NCI-H2196 treated with DMSO at 0.1 percent for 48 hours (cell line): ENCODE measurements around the gene CCDC169.
"Not testable (repeated sequence)": the region's sequence is repeated elsewhere in the genome, so short reads cannot be mapped to it uniquely, and the experiment has no call there.

Experiments
- DNase-seq: peaks from one replicate; lab custom pipeline; 2025; ENCODE audit not compliant: unreplicated experiment; lab: John Stamatoyannopoulos, UW

CCDC169 gene

DNA sequence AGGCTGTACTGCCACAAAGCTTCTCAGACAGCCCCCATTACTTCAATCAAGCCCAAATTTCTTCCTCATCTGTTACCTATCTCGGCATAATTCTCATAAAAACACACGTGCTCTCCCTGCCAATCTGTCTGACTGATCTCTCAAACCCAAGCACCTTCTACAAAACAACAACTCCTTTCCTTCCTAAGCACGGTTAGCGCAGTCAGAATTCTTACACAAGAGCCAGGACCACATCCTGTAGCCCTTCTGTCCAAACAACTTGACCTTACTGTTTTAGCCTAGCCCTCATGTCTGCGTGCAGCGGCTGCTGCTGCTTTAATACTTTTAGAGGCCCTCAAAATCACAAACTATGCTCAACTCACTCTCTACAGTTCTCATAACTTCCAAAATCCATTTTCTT is 22.2 kb upstream of the CCDC169 start:
- not testable (repeated sequence) for DNase-seq

DNA sequence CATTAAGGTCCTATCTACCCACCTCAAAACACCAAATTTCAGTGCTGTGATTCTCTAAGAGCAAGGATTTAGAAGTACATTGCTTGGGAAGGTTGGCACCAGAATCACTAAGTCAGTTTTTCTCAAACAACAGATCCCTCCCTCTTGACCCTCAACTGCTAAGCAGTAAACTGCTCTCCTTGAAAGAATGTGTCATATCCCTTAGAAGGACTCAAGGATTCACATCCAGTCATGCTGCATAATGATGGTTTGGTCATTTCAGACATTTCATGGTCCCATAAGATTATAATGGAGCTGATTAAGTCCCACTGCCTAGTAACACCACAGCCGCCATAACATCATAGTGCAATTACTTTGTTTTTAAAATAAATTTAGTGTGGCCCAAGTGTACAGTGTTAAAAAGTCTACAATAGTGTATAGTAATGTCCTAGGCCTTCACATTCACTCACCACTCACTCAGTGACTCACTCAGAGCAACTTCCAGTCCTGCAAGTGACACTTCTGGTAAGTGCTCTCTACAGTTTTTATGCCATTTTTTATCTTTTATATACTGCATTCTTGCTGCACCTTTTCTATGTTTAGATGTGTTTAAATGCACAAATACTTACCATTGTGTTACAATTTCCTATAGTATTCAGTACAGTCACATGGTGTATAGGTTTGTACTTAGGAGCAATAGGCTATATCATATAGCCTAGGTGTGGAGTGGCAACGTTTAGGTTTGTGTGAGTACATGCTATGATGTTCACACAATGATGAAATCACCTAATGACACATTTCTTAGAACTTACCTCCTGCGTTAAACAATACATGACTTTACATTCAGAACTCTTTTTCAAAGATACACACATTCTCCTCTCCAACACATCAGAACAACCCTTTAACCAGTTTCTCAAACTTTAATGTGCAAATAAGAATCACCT is 15.7 kb upstream of the CCDC169 start:
- no peak for DNase-seq

DNA sequence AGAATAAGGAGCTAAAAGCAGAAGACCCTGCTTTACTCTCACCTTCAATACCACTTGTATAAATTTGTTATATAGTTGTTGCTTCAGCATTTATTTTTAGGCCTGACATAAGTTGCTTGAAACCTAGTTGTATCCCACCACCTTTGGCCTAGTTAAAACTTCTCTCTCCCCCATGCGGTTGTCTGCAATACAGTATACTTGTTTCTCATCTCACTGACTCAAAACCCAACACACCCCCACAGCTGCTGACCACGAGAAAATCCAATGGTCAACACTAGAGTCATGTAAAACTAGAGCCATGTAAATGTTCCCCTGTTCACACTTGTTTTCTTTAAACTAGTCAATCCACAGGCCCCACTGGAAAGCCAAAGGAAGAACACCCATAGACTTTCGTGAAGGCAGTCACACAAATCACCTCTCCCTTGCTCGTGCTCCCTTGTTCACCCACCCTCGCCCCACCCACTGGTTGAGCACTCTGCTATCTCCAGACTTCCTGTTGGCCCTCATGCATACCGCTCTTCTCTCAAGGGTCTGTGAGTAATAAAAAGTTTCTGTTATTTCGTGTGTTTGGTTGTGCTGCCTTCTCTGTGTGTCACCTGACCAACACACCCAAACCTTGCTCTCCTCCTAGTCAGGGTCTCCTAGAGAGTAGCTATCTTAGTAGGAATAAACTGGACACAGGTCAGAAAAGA is 12.9 kb upstream of the CCDC169 start:
- DNase-seq = no peak

DNA sequence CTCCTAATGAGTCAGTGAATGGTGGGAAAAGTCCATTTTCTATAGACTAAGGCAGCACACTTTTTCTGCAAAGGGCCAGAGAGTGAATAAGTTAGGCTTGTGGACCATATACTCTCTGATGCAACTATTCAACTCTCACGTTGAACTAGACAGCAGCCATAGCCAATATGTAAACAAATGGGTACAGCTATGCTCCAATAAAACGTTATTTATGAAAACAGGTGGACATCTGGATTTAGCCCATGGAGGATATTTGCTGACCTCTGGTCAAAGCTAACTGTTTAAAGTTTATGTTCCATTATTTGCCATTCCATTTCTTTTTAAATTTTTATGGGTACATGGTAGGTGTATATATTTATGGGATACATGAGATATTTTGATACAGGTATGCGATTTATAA is 4.7 kb upstream of the CCDC169 start:
- no peak for DNase-seq

DNA sequence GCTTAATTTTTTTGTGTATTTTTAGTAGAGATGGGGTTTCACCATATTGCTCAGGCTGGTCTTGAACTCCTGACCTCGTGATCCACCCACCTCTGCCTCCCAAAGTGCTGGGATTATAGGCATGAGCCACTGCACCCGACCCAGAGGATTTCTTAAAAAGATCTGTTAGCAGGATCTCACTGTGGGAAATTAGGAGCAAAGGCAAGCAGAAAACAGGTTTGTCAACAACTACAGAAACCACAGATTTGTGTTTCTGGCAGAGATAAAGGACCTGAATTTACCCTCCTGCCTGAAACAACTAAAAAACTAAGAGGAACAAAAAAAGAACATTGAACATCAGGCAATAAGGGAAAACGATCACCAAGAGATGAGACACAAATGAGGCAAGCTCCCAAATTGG is 1.9 kb upstream of the CCDC169 start:
- not testable (repeated sequence) for DNase-seq

DNA sequence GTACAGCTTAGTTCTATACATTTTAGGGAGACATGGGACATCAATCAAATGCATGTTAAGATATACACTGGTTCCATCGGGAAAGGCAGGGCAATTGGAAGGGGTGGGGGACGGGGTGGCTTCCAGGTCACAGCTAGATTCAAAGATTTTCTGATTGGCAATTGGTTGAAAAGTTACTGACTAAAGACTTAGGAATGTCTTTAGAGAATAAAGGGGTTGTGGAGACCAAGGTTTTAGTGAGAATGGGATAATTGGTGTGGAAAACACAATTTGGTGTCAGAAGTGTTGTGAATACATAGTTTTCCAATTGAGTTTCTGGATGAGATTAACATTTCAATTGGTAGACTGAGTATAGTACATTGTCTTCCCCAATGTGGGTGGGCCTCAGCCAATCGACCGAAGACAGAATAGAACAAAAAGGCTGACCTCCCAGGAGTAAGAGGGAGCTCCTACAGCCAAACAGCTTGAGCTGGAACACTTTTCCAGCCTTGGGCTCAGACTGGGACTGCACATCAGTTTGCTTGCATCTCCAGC is 988 bp upstream of the CCDC169 start:
- DNase-seq = no peak

DNA sequence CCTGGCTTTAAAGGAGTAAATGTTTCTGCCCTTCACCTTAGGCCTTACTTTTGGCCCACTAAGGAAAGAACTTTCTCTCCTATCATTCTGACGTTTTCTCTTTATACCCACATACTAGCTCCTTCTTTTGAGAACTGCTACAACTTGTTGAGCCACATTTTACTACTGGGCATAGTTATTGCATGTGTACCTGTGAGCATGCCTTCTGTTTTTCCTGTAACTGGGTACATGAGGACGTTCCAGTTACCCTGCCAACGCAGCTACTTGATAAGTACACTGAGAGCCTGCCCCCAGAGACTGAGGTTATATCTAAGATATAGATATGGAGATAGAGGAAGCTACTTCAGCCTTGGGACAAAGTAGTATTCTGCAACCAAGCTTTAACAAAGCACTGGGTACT is 3.5 kb downstream of the CCDC169 start:
- DNase-seq = no peak

DNA sequence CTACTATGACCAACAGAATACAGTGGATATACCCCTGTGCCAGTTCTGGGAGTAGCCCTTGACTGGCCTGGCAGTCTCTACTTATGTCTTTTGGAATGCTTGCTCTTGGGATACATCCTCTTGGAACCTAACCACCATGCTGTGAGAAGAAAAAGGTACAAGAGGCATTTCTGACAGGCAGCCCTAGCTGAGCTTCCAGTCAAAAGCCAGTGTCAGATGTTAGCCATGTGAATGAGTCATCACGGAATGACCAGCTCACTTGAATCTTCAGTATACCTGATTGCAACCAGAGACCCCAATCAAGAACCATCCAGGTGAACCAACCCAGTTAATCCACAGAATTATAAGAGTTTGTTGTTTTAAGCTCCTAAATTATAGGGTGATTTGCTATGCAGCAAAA is 4.1 kb downstream of the CCDC169 start:
- DNase-seq = no peak

DNA sequence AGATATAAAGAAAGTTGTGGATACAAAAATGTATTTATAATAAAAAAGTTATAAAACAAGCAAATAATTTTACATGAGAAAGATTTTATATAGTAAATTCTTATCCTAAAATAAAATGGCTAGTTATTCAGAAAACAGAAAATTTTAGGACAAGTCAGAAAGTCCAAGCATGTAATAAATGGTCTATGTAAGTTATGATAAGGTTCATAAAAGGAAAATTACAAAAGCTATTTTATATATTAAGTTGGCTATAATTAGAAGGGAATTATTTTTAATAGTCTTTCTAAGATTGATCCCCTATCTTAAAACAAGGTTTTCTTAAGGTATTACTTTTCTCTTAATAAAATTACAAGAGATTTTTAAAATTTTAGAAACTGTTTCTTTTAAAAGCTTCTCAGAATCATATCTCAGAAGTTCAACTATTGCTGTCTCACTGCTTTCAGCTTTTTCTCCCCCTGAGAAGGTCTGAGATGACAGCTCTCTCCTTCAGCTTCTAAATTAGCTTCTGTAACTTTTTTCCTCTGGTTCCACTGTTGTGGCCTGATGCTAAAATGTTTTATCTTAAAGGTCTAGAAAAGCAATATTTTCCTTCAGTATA is 8.7 kb downstream of the CCDC169 start:
- no peak for DNase-seq

DNA sequence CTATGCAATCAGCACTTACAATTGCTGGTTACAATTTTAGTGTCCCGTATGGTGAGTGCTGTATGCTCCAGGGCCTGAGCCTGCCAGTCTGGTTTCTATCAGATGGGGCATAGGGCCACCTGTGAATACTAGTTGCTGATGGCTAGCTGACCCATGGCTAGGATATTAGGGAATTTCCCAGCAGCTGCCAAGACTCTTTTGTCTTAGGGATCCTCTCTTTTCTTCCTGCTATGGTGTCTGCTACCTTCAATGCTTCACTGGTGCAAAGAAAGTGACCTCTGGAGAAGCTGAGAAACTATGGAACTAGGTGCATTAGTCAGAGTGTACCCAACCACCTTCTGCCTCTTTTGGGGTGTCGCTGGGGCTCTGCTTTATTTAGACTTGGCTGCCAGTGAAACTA is 11.6 kb downstream of the CCDC169 start:
- DNase-seq = no peak

DNA sequence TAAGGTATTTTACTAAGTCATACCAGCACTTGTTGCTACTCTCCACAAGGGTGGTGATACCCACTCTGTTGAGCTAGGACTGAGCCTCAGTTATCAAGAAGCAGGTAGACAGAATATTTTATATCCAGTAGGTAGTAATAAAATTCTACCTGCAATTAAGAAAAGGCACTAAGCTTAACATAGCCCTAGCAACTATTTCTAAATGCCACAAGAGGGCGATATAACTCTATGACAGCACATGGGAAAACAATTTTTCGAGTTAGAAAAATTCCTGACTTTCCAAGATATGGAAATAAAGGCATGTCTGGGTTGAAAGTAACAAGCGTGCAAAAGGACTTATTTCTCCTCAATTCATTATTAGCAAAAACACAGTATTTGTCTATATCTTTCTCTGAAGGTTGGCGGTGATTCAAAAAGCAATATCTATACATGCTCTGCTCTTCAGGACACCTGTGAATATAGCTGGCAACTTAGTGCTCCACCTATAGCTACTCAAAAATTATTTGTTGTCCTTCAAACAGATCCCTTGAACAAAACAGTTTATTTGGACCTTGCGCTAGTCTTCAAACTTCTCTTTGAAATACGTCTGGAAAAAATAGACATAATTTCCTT is 14.7 kb downstream of the CCDC169 start:
- peak; percentile 13 for DNase-seq

DNA sequence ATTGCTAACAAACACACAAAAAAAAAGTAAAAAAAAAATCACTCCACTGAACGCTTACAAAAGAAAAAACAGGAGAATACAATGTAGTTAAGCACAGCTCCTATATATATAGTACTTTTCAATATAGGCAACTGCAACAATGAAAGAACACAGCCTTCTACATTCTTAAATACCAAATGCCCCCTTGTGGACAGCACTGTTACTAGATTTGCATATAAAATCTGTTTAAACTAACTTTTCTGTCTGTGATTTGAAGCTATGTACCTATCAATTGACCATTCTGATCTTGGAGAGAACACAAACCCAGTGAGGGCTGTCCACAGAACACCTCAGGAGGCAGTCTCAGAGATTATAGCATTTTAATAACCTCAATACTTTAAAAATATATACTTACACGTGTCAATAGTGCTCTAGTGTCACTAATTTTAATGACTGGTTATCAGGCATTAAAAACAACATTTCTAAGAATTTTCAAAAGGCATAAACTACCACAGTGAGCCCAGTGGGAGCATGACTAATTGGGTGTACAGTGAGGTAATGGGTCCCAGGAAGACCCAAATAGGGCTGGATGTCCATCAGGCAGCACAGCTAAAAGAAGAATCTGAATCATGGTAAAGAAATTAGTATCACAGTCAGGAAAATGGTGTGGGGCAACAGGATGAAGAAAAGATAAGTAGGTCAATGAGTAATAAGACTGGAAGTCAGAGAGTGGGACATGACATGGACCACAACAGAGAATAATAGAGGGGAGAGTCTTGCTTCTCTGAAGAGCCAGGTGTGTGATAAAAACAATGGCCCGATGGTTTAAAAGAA is 22.2 kb downstream of the CCDC169 start:
- DNase-seq = peak; percentile 10

DNA sequence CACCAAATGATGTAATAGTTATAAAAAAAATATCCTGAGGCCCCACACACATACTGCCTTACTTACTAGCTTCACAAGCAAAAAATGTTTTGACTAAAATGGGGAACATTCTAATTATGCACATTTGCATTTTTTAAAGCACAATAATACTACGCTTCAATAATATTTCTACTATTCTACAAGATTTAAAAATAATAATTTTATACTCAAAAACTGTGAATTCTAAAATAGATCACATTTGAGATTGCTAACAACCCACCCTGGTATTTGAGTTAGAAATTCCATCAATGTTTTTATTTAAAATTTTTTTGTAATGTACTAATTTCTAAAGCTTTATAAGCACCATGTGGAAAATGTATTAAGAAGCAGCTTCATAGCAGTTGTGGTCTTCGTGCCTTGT is 24.2 kb downstream of the CCDC169 start:
- no peak for DNase-seq

DNA sequence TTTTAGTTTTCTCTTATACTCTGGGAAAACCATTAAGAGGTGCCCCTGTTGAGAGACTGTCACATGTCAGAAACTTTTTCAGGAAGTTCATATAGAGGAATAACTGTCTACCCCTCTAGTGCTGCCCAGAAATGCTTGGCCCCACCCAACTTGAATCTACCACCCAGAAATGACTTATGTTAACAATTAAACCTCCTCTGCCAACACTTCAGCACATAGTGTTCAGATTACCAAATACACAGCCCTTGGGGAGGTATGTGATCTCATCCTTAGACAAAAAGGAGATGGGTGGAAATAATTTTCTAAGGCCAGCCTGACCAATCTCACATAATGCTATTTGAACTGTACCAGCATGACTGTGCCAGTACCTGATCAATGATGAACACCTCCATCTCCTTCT is 35.6 kb downstream of the CCDC169 start:
- DNase-seq = no peak

DNA sequence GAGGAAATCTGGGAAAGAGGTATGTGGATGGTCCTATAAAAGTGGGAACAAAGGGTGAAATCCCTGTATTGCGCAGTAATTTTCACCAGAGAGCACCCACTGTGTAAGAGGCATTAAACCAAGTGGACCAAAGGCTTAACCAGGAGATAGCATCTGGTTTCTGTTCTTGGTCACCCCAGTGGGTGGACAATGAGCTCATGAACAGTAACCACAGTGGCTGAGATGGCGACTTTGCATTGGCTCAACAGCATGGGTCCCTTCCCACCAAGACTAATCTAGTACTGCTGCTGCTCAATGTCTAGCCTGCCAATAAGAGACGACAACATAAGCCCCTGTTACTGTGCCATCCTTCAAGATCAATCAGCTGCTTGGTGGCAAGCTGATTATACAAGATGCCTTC is 36.6 kb downstream of the CCDC169 start:
- no peak for DNase-seq

DNA sequence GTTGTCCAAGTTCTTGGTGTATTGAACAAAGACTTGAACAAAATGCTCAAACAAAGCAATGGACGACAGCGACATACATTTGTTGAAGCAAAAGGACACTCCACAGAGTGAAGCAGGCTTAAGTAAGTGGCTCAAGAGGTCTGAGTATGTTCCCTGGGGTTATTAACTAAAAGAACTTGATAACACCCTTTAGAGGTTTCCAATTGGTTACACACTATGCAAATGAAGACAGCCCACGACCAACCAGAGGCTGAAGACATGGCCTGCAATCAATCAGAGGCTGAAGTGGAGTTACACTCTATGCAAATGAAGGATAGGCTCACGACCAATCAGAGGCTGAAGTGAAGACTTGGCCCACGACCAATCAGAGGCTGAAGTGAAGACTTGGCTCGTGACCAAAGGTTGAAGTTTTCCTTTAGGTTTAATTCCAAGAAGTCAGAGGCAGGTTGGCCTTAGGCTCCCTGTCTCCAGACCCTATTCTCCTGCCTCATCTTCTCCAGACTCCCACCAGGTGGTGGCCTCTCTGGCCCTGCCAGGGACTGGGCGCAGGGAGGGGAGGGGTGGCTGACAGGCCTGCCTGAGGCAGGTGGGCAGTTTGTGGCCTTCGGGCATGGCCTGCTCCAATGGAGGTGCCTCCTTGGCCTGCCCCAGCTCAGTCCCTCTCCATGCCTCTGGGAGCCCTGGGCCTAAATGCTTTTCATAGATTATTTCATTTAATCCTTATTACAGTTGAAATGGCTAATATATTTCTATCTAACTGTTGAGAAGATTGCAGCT is 38.1 kb downstream of the CCDC169 start:
- no peak for DNase-seq

DNA sequence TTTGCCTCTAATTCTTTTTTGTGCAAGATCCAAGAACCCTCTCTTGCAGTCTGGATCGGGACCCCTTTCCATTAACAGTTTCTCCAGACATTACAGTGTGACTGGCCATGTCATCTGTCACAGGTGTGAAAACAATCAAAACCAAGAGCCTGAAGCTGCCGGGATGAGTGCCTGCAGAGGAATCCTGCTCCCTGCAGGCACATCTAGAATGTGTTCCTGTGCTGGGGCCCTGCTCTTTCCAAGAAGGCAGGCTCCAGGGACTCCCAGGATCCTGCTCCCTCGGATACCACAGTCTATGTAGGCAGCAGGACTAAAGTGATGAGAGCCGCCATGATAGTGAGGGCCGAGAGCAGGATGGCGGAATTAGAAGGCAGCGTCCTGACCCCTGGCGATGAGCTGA is 38.8 kb downstream of the CCDC169 start:
- no peak for DNase-seq

DNA sequence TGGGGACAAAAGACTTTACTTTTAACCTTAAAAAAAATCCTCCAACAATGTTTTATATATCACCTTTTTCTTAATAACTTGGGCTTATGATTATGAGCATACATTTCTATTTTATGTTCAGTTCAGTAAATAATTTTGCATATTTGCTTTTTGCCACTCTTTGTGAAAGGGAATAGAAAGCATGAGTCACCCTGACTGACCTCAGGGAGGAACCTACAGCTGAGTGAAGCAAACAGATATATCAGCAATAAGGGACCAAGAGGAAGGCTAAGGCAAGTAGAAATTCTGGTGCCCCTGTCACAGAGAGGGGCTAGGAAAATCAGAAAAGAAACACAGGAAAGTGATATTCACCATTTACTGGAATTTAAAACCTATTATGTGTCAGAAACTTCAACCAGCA is 46.1 kb downstream of the CCDC169 start:
- no peak for DNase-seq

DNA sequence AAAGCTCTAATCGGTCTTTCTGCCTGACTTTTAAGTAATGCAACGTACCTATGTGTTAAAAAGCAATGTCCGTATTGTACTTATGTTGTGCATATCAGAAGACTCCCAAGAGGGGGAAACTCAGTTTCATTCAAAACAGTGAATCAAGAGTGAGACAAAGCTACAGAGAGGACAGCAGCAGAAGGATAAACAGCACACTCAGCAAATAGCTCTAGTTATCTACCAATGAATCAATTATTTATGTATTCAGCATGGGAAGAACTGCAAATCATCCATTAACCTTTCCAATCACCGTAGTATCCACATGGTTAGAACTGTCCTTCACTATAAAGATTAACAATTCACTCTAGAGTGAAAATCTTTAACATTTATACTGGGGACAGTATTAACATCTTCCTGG is 46.6 kb downstream of the CCDC169 start:
- DNase-seq = no peak

DNA sequence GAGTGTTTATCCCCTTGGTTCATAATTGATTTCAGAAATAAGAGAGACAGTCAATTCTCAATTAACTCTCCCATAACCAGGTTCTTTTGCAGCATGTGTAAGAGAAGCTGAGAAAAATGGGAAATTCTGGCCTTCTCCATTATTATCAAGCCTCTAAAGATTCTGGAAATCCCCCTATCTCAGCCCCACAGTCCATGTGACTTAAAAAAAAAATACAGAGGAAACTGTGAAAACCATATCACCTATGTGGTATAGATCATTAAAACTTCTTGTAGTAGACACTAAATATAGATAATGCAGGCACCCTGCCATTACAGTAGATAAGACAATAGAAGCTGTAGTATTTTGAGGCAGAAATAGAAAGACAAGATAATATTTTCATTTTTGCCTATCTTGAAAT is 48.9 kb downstream of the CCDC169 start:
- no peak for DNase-seq
